GM12873 (cell line): Measurements from ENCODE around the gene ACSS2.

Source experiments
- TF ChIP-seq, protein P1 (sequence below): IDR thresholded peaks from 2 replicates; pipeline ENCODE4 v1.5.1; 2012; ENCODE audit warnings: low read depth, mild to moderate bottlenecking, moderate library complexity, low read length, control low read depth; ENCODE audit not compliant: insufficient read depth; ENCODE audit errors: missing control alignments

ACSS2 gene

DNA sequence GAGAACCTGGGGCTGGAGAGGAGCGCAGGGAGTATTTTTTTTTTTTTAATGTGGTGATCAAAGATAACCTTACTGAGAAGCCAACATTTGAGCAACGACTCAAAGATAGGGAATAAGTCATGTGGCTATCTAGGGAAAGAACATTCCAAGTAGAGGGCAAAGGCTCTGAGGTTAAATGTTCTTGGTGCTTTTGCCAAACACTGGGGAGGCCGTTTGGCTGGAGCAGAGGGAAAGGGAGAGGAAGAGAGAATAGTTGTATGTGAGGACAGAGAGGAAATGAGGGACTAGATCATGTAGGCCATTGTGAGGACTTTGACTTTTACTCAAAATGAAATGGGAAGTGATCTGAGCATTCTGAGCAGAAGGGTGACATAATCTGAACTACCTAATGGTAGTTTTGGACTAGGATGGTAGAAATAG lies 27.8 kb downstream of the ACSS2 start:
- TF ChIP-seq, protein P1, sequence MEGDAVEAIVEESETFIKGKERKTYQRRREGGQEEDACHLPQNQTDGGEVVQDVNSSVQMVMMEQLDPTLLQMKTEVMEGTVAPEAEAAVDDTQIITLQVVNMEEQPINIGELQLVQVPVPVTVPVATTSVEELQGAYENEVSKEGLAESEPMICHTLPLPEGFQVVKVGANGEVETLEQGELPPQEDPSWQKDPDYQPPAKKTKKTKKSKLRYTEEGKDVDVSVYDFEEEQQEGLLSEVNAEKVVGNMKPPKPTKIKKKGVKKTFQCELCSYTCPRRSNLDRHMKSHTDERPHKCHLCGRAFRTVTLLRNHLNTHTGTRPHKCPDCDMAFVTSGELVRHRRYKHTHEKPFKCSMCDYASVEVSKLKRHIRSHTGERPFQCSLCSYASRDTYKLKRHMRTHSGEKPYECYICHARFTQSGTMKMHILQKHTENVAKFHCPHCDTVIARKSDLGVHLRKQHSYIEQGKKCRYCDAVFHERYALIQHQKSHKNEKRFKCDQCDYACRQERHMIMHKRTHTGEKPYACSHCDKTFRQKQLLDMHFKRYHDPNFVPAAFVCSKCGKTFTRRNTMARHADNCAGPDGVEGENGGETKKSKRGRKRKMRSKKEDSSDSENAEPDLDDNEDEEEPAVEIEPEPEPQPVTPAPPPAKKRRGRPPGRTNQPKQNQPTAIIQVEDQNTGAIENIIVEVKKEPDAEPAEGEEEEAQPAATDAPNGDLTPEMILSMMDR: no peak

DNA sequence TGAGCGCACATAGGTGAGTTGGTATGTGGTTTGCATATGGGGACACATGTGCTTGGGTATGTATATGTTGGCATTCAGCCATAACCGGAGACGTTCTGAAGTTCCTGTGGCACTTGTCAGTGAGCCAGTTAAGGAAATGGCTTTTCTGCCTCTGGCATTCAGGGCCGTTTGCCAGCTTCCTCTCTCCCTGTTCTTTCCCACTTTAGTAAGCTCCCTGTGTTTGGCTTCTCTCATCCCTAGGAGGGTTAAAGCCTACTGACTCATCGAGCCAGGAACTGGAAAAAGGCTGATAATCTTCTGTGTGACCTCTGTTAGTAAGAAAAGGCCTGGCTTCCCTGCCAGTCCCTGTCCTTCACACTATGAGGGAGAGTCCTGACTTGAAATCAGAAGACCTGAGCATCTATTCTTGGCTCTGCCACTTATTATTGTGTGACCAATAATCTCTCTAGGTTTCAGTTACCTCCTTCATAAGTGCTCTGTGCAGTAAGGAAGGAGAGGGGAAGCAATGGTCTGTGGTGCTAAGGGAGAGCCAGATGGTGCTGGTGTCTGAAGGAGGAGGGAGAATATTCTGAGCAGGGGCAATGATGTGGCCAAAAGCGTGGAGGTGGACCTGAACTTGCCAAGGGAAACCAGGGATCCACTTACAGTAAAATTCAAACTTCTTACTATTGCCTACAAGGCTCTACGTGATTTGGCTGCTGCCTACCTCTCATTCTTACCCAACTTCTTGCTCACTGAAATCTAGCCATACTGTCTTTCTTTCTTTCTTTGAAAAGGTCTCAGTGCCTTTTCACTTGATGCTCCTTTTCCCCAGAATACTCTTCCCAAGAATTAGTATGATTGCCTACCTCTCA lies 31.4 kb downstream of the ACSS2 start:
- TF ChIP-seq, protein P1: no peak

DNA sequence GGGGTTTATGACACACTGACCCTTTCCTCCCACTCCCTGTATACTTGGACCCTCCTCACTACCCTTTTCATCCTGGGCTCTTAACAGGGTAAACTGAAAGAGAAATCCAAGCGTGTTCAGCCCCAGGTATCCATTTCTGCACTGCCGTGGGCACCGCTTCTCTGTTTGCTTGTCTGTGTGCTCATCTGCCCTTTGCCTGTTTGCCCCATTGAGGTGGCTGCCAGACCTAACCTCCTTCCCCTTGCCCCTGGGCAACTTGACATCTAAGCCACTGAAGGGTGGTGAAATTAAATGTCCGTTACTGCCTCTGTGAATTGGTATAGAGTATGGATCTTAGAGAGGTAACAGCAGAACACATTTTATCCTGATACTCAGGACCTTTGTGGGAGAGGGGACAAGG lies 38.7 kb downstream of the ACSS2 start:
- TF ChIP-seq, protein P1: no peak

DNA sequence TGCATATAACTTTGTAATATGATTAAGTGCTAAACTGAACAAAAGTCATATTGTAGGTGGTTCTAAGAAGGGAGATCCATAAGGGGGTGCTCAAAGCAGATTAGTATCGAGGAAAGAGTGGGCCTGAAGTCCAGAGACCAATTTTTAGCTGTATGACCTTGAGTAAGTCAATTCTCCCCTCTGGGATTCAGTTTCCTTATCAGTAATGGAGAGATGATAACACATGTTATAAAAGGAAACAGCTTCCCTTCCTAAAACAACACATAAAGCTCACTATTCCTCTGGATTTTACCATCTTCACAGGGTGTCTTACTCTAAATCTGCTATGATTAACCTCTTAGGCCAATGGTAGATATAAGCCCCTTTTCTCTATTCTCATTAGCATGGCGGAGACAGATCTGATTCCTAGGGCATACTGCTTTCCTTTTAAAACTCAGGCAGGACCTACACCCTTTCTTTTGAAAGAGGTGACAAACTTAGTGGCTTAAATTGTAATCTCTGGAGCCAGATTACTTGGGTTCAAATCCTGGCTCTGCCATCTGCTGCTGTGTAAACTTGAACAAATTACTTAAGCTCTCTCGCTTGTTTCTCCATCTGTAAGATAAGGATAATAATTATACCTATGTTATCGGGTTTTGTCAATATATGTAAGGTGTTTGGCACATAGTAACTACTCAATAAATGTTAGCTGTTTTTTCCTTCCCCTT lies 39.5 kb downstream of the ACSS2 start:
- TF ChIP-seq, protein P1: no peak

DNA sequence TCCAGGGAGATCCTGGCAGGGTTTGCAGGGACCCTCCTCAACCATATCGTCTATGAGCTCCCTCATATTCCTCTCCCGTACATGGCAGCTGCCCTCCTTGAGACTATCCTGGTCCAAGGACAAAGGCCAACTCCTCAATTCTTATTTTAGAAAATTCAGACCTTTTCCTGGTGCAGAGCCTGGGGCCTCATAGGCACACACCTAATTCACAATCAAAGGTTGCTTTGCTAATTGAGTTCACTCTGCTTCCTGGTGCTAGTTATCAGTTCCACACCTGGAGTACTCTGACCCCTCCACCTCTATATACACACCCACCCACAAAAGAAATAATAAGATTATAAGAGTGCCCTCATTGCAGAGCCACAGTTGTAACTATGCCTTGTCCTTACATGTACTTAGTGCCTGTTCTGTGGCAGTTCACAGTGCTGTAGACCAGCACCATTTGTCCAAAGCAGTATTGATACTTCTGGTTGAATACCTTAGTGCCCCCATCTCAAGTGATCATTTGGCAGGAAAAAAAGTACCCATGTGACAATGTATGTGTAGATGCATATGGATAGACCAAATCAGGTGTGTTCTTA lies 40.5 kb downstream of the ACSS2 start:
- TF ChIP-seq, protein P1: no peak

DNA sequence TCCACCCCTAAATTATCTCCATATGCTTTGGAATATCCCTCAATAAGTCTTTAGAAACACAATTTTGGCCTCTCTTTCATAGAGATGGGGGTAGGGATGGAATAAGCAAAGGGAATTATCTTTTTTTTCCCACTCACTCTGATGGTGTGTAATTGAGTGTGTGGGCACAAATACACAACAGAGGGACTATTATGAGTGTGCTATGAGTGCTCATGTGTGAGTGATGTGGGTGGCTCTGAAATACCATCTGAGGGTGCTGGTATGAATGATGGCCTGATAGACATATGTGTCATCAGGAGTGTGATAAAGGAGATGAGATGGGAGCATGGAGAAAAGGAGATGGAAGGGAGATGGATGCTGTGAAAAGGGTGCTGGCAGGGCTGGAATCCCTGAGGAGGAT lies 43.6 kb downstream of the ACSS2 start:
- TF ChIP-seq, protein P1: no peak

DNA sequence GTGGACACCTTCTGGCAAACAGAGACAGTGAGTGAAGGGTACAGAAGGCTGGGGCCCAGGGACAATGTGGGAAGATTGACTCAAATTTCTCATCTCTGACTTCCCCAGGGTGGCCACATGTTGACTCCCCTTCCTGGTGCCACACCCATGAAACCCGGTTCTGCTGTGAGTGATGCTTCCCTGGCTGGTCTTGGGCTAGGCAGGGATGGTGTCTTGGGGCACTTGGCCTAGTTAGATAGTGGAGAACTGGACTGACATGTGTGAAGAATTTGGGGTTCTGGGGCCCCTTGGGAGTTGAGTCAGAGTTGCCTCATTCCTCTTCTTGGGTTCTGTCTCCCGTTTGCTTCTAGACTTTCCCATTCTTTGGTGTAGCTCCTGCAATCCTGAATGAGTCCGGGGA lies 45.0 kb downstream of the ACSS2 start:
- TF ChIP-seq, protein P1: no peak
